B cell (primary cell): ENCODE measurements around the gene SIDT2.

Experiments used
- CTCF ChIP-seq: fragments of 200-600 bp; IDR thresholded peaks from one replicate; pipeline ENCODE4 v1.8.0; 2022; ENCODE audit warnings: antibody characterized with exemption, mild to moderate bottlenecking
- EZH2 ChIP-seq: IDR thresholded peaks from 2 replicates; pipeline ENCODE4 v1.6.1; 2012; ENCODE audit warnings: borderline replicate concordance, low read depth, mild to moderate bottlenecking, moderate library complexity, low read length; ENCODE audit not compliant: insufficient read depth, poor library complexity, severe bottlenecking

GRCh38 chr11:117230286-117230961 lies 51.9 kb downstream of the SIDT2 start:
- no peak for TF ChIP-seq CTCF
- no peak for TF ChIP-seq EZH2
